VCaP (cell line): ENCODE measurements around the gene CLASP1.

Source experiments
- H3K27ac ChIP-seq: fragments of 450-650 bp; 2 replicates; pipeline ENCODE4 v1.5.1; 2017
- CTCF ChIP-seq: fragments of 450-650 bp; conservative IDR thresholded peaks from 2 replicates; pipeline ENCODE4 v1.5.1; 2017; ENCODE audit warnings: mild to moderate bottlenecking, moderate library complexity

CLASP1 gene

GRCh38 chr2:121530212-121530705, 119.0 kb downstream of the CLASP1 start:
- H3K27ac ChIP-seq = peak overlapping the region; percentile 99

GRCh38 chr2:121529439-121530211, 119.6 kb downstream of the CLASP1 start:
- H3K27ac ChIP-seq = peak overlapping the region; percentile 99
- no peak for TF ChIP-seq CTCF

More at GRCh38 chr2:121530212-121530705, 119.0 kb downstream of the CLASP1 start:
- no peak for TF ChIP-seq CTCF

- TF ChIP-seq CTCF = no peak
- no peak overlapping the region for H3K27ac ChIP-seq
Observed at GRCh38 chr2:121527009-121527682, 122.1 kb downstream of the CLASP1 start.

GRCh38 chr2:121524685-121525425, 124.4 kb downstream of the CLASP1 start:
- H3K27ac ChIP-seq = no peak overlapping the region
- TF ChIP-seq CTCF = no peak

- TF ChIP-seq CTCF = no peak
- H3K27ac ChIP-seq = no peak overlapping the region
Observed at GRCh38 chr2:121521359-121521758, 127.9 kb downstream of the CLASP1 start.

GRCh38 chr2:121520641-121520994, 128.6 kb downstream of the CLASP1 start:
- H3K27ac ChIP-seq = no peak overlapping the region
- no peak for TF ChIP-seq CTCF
